ENCODE data around the gene ATP11A.

DNA sequence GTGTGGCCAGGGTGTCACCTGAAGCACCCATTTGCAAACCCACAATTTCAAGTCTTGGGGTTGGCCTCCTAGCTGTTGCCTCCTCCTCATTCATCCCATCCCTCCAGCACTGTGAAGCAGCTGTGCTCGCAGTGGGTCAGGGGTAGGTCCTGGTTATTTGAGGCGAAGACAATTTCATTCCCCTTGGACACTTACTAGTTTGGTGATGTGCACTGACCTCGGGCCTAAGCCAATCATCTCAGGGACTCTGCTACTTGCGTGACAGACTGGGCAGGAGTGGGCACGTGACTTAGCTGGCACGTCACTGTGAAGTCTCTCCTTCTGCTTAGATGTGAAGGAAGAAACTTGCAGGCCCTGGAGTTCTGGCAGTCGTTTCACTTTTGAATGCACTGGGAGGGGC, 3.5 kb upstream of the ATP11A start:
- TF ChIP-seq POLR2AphosphoS5 (IDR thresholded peaks at IDR 0.05) (no peak), POLR2A (IDR thresholded peaks at IDR 0.05) (no peak)
